SK-N-SH (cell line): Measurements from ENCODE around the gene MLF2. TPM values are rescaled to one million over a fixed set of nuclear protein-coding genes. Genes with fewer than 3 reads are reported as not detected.

Experiments
- CTCF ChIA-PET: fragments of 300-600, 350-600 bp; formaldehyde crosslinking; extraction: SDS; loops from one replicate; lab custom pipeline; 2021; lab: Yijun Ruan, JAX
- POLR2A ChIA-PET: fragments of 350-600 bp; sonication (Branson Sonifier 250); formaldehyde crosslinking; extraction: SDS; loops from one replicate; lab custom pipeline; 2020; ENCODE audit warnings: antibody characterized with exemption, inconsistent platforms; lab: Yijun Ruan, JAX
- DNase-seq: peaks from one replicate; pipeline ENCODE4 v3.0.0; 2012
- H2AFZ ChIP-seq: fragments of 200-600 bp; sonication (generic); 2 replicates; pipeline ENCODE4 v1.8.1; 2016; ENCODE audit warnings: antibody characterized with exemption, mild to moderate bottlenecking, low read depth
- H3F3A ChIP-seq: fragments of 200-600 bp; sonication (generic); replicated peaks from 2 replicates; pipeline ENCODE3; 2016; ENCODE audit warnings: antibody characterized with exemption, mild to moderate bottlenecking; ENCODE audit not compliant: insufficient read depth
- H3K27ac ChIP-seq, 2 experiments: fragments of 200-500 bp in 1 of 2; fragments of 200-600 bp in 1 of 2; sonication (Bioruptor generic) in 1 of 2; sonication (generic), shearing (Covaris generic) in 1 of 2; 2 replicates each; pipeline versions ENCODE4 v1.5.1 to v1.6.1; 2014 to 2016; ENCODE audit warnings: low read depth in 2 of 2, inconsistent platforms in 1 of 2, low read length in 1 of 2, mild to moderate bottlenecking in 1 of 2, mixed read lengths in 1 of 2
- H3K27me3 ChIP-seq: fragments of 200-600 bp; sonication (generic), shearing (Covaris generic); 2 replicates; pipeline ENCODE4 v1.6.1; 2016; ENCODE audit warnings: mixed run types; ENCODE audit not compliant: insufficient read depth
- H3K36me3 ChIP-seq, 2 experiments: fragments of 200-500 bp in 1 of 2; fragments of 200-600 bp in 1 of 2; sonication (Bioruptor generic) in 1 of 2; sonication (generic) in 1 of 2; replicated peaks in 1 of 2; 2 replicates each; pipeline versions ENCODE3 to v1.5.1; 2014 to 2016; ENCODE audit warnings: low read length in 1 of 2, mild to moderate bottlenecking in 1 of 2; ENCODE audit not compliant: insufficient read depth in 2 of 2, control insufficient read depth in 1 of 2
- H3K4me1 ChIP-seq, 2 experiments: fragments of 200-500 bp in 1 of 2; fragments of 200-600 bp in 1 of 2; sonication (Bioruptor generic) in 1 of 2; sonication (generic), shearing (Covaris generic) in 1 of 2; 2 replicates each; pipeline versions ENCODE4 v1.5.1 to v1.6.1; 2014 to 2016; ENCODE audit warnings: low read depth in 1 of 2, low read length in 1 of 2, mixed run types in 1 of 2; ENCODE audit not compliant: insufficient read depth in 2 of 2, control insufficient read depth in 1 of 2
- H3K4me2 ChIP-seq: fragments of 200-600 bp; sonication (generic), shearing (Covaris generic); 2 replicates; pipeline ENCODE4 v1.6.1; 2017; ENCODE audit warnings: mixed run types
- H3K4me3 ChIP-seq, 2 experiments: fragments of 200-500 bp in 1 of 2; fragments of 200-600 bp in 1 of 2; sonication (Bioruptor generic) in 1 of 2; sonication (generic), shearing (Covaris generic) in 1 of 2; 2 replicates each; pipeline versions ENCODE4 v1.5.1 to v1.8.1; 2014 to 2016; ENCODE audit warnings: low read depth in 2 of 2, inconsistent platforms in 1 of 2, low read length in 1 of 2, mild to moderate bottlenecking in 1 of 2, mixed read lengths in 1 of 2, moderate library complexity in 1 of 2
- H3K79me2 ChIP-seq: fragments of 200-600 bp; sonication (generic); 2 replicates; pipeline ENCODE4 v1.8.1; 2017; ENCODE audit warnings: mild to moderate bottlenecking; ENCODE audit not compliant: insufficient read depth
- H3K9ac ChIP-seq: fragments of 200-600 bp; sonication (generic); 2 replicates; pipeline ENCODE4 v1.6.1; 2017; ENCODE audit warnings: mixed run types
- H3K9me2 ChIP-seq: fragments of 200-600 bp; sonication (generic); 2 replicates; pipeline ENCODE4 v1.6.1; 2017; ENCODE audit warnings: mixed run types
- H3K9me3 ChIP-seq: fragments of 200-600 bp; sonication (generic); 2 replicates; pipeline ENCODE4 v1.6.1; 2017; ENCODE audit warnings: mixed run types, mild to moderate bottlenecking, moderate library complexity
- H4K20me1 ChIP-seq: fragments of 200-600 bp; sonication (generic); 2 replicates; pipeline ENCODE4 v1.6.1; 2017; ENCODE audit warnings: mild to moderate bottlenecking, mixed run types; ENCODE audit not compliant: insufficient read depth
- EP300 ChIP-seq, 2 experiments: IDR thresholded peaks; 2 replicates each; pipeline versions ENCODE4 v1.4.0 to v1.6.1; 2012; ENCODE audit warnings: borderline replicate concordance in 1 of 2, low read depth in 1 of 2, low read length in 1 of 2
- FOSL2 ChIP-seq: IDR thresholded peaks from 2 replicates; pipeline ENCODE4 v1.4.0; 2012; ENCODE audit warnings: low read depth, mild to moderate bottlenecking, moderate library complexity, borderline replicate concordance
- FOXJ3 ChIP-seq: sonication (generic); formaldehyde crosslinking; IDR thresholded peaks from 2 replicates; pipeline ENCODE4 v1.5.1; 2020; ENCODE audit warnings: mild to moderate bottlenecking, missing genetic modification reagents
- GATA2 ChIP-seq: sonication (generic); formaldehyde crosslinking; IDR thresholded peaks from 2 replicates; pipeline ENCODE4 v1.5.0; 2020; ENCODE audit warnings: mild to moderate bottlenecking, missing genetic modification reagents
- MEF2A ChIP-seq: IDR thresholded peaks from 2 replicates; pipeline ENCODE4 v1.4.0; 2012; ENCODE audit warnings: low read depth, borderline replicate concordance
- RXRA ChIP-seq: IDR thresholded peaks from 2 replicates; pipeline ENCODE4 v1.4.0; 2012; ENCODE audit warnings: low read depth, mild to moderate bottlenecking, borderline replicate concordance
- TAF1 ChIP-seq: IDR thresholded peaks from 2 replicates; pipeline ENCODE4 v1.6.1; 2012; ENCODE audit warnings: low read depth, mild to moderate bottlenecking, low read length, moderate library complexity, borderline replicate concordance
- USF1 ChIP-seq: IDR thresholded peaks from 2 replicates; pipeline ENCODE4 v1.4.0; 2012; ENCODE audit warnings: low read depth, borderline replicate concordance
- WGBS: methylation state at CpG from one replicate; pipeline ENCODE4 v1.1.6; 2017; ENCODE audit warnings: low lambda C conversion rate; 5-methylcytosine and 5-hydroxymethylcytosine counted together
- polyA plus RNA-seq, 3 experiments: library from polyadenylated mRNA; depleted of rRNA; stranded (reverse); fragments of >200 nt; gene quantifications; 2 replicates each; pipeline ENCODE4 v1.2.3, GENCODE V29; 2012
- TF ChIP-seq, protein P1 (sequence below): fragments of 150-350 bp; IDR thresholded peaks from 2 replicates; pipeline ENCODE4 v1.6.1; 2017; ENCODE audit warnings: antibody characterized with exemption, low read length, low read depth, borderline replicate concordance
- TF ChIP-seq, protein P2 (sequence below): IDR thresholded peaks from 2 replicates; pipeline ENCODE4 v1.6.1; 2012; ENCODE audit warnings: mild to moderate bottlenecking, low read depth, low read length, moderate library complexity
- TF ChIP-seq, protein P3 (sequence below): fragments of 200-600 bp; sonication (generic); IDR thresholded peaks from 2 replicates; pipeline ENCODE4 v1.6.1; 2017; ENCODE audit warnings: antibody characterized with exemption, mild to moderate bottlenecking, moderate library complexity

The MLF2 gene
- polyA plus RNA-seq, 1 of the 3 experiments (the other 2 are of a cell fraction) = 535 TPM

DNA sequence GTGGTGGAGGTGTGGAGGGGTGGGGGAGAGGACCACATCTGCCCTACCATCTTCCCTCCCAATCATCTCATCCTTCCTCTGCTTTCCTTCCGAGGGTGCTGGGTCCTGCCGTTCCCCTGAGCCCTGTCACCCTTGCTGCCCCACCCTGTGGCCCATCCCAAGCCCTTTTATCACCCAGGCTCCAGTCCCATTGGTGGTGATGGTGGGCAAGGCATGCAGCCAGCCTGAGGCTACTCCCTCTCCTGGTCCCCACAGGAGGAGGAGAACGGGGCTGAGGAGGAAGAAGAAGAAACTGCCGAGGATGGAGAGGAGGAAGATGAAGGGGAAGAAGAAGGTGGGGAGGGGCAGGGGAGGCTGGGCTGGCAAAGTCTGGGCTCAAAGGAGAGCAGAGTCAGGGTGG lies 16.7 kb upstream of the MLF2 start:
- no peak overlapping the region for H2AFZ ChIP-seq
- H3K79me2 ChIP-seq = peaks cover 40% of the 10 kb centered on the region
- H3K4me1 ChIP-seq = peaks cover 21 to 42% of the 10 kb centered on the region in 2 experiments; a peak in 3 of 4 replicates
- no peak for DNase-seq
- H3F3A ChIP-seq = peaks cover 21% of the 10 kb centered on the region
- no peaks in the 10 kb centered on the region for H3K27me3 ChIP-seq
- H3K36me3 ChIP-seq = peaks cover 17 to 20% of the 10 kb centered on the region in 2 experiments
- ChIA-PET POLR2A (interaction anchor here (0.6 to 4.8 kb wide), 4 partner anchors 8 to 156 kb away, joined by 3 to 89 read pairs (median 18); partner anchors contain the start of genes MLF2 and ZNF384), CTCF (interaction anchor here (0.9 to 15.2 kb wide), 8 partner anchors 8 to 59 kb away, joined by 3 to 343 read pairs (median 4); partner anchors contain the start of genes MLF2 and P3H3)
- no peak overlapping the region for H3K4me3 ChIP-seq
- H3K9me3 ChIP-seq = no peaks in the 10 kb centered on the region
- H4K20me1 ChIP-seq = peaks cover 40% of the 10 kb centered on the region
- TF ChIP-seq FOXJ3 (CRISPR knock-in tag) (no peak), EP300 (IDR thresholded peaks at IDR 0.05; ENCODE audit: borderline replicate concordance in 1 of 2, low read depth in 1 of 2, low read length in 1 of 2) (no peak), TAF1 (no peak), USF1 (no peak), RXRA (no peak), FOSL2 (no peak), MEF2A (no peak), GATA2 (CRISPR knock-in tag) (no peak)
- TF ChIP-seq, protein P1, sequence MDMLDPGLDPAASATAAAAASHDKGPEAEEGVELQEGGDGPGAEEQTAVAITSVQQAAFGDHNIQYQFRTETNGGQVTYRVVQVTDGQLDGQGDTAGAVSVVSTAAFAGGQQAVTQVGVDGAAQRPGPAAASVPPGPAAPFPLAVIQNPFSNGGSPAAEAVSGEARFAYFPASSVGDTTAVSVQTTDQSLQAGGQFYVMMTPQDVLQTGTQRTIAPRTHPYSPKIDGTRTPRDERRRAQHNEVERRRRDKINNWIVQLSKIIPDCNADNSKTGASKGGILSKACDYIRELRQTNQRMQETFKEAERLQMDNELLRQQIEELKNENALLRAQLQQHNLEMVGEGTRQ = no peak
- TF ChIP-seq, protein P2, sequence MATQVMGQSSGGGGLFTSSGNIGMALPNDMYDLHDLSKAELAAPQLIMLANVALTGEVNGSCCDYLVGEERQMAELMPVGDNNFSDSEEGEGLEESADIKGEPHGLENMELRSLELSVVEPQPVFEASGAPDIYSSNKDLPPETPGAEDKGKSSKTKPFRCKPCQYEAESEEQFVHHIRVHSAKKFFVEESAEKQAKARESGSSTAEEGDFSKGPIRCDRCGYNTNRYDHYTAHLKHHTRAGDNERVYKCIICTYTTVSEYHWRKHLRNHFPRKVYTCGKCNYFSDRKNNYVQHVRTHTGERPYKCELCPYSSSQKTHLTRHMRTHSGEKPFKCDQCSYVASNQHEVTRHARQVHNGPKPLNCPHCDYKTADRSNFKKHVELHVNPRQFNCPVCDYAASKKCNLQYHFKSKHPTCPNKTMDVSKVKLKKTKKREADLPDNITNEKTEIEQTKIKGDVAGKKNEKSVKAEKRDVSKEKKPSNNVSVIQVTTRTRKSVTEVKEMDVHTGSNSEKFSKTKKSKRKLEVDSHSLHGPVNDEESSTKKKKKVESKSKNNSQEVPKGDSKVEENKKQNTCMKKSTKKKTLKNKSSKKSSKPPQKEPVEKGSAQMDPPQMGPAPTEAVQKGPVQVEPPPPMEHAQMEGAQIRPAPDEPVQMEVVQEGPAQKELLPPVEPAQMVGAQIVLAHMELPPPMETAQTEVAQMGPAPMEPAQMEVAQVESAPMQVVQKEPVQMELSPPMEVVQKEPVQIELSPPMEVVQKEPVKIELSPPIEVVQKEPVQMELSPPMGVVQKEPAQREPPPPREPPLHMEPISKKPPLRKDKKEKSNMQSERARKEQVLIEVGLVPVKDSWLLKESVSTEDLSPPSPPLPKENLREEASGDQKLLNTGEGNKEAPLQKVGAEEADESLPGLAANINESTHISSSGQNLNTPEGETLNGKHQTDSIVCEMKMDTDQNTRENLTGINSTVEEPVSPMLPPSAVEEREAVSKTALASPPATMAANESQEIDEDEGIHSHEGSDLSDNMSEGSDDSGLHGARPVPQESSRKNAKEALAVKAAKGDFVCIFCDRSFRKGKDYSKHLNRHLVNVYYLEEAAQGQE = no peak
- TF ChIP-seq, protein P3, sequence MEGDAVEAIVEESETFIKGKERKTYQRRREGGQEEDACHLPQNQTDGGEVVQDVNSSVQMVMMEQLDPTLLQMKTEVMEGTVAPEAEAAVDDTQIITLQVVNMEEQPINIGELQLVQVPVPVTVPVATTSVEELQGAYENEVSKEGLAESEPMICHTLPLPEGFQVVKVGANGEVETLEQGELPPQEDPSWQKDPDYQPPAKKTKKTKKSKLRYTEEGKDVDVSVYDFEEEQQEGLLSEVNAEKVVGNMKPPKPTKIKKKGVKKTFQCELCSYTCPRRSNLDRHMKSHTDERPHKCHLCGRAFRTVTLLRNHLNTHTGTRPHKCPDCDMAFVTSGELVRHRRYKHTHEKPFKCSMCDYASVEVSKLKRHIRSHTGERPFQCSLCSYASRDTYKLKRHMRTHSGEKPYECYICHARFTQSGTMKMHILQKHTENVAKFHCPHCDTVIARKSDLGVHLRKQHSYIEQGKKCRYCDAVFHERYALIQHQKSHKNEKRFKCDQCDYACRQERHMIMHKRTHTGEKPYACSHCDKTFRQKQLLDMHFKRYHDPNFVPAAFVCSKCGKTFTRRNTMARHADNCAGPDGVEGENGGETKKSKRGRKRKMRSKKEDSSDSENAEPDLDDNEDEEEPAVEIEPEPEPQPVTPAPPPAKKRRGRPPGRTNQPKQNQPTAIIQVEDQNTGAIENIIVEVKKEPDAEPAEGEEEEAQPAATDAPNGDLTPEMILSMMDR = no peak
- TF ChIP-seq, all 33 proteins: peak for 0
- no peaks in the 10 kb centered on the region for H3K9me2 ChIP-seq
- no peak overlapping the region; a peak in 2 of 4 replicates for H3K27ac ChIP-seq
- H3K4me2 ChIP-seq = peak overlapping the region; percentile 96
- whole genome bisulfite sequencing = 85% methylated on average over 4 of the region's 4 CpGs
- no peak overlapping the region for H3K9ac ChIP-seq
